NK-92 (cell line): ENCODE data around the gene CYP1A1.
"Not testable (repeated sequence)": the region's sequence is repeated elsewhere in the genome, so short reads cannot be mapped to it uniquely, and the experiment has no call there.

Source experiments
- DNase-seq: peaks from one replicate; lab custom pipeline; 2025; ENCODE audit not compliant: unreplicated experiment; lab: John Stamatoyannopoulos, UW

The CYP1A1 gene

GRCh38 chr15:74738239-74738638, 12.9 kb upstream of the CYP1A1 start:
- not testable (repeated sequence) for DNase-seq

- DNase-seq = no peak
Observed at GRCh38 chr15:74735305-74735704, 10.0 kb upstream of the CYP1A1 start.

GRCh38 chr15:74733269-74733668, 7.9 kb upstream of the CYP1A1 start:
- no peak for DNase-seq

GRCh38 chr15:74732846-74733245, 7.5 kb upstream of the CYP1A1 start:
- DNase-seq = no peak

- no peak for DNase-seq
Observed at GRCh38 chr15:74730619-74731316, 5.4 kb upstream of the CYP1A1 start.

GRCh38 chr15:74729372-74729771, 4.0 kb upstream of the CYP1A1 start:
- DNase-seq = not testable (repeated sequence)

GRCh38 chr15:74728699-74729098, 3.4 kb upstream of the CYP1A1 start:
- not testable (repeated sequence) for DNase-seq

- DNase-seq = no peak
Observed at GRCh38 chr15:74727727-74728126, 2.4 kb upstream of the CYP1A1 start.

GRCh38 chr15:74726774-74727164, 1.4 kb upstream of the CYP1A1 start:
- no peak for DNase-seq

GRCh38 chr15:74725845-74726773, 781 bp upstream of the CYP1A1 start:
- DNase-seq = no peak

- DNase-seq = no peak
Observed at GRCh38 chr15:74724570-74725224, 631 bp downstream of the CYP1A1 start.

GRCh38 chr15:74723754-74724334, 1.5 kb downstream of the CYP1A1 start:
- no peak for DNase-seq

GRCh38 chr15:74723187-74723586, 2.1 kb downstream of the CYP1A1 start:
- no peak for DNase-seq

GRCh38 chr15:74722591-74722990, 2.7 kb downstream of the CYP1A1 start:
- no peak for DNase-seq

- DNase-seq = no peak
Observed at GRCh38 chr15:74716651-74717050, 8.7 kb downstream of the CYP1A1 start.

- no peak for DNase-seq
Observed at GRCh38 chr15:74712311-74712710, 13.0 kb downstream of the CYP1A1 start.

GRCh38 chr15:74710319-74711094, 14.8 kb downstream of the CYP1A1 start:
- no peak for DNase-seq

- DNase-seq = no peak
Observed at GRCh38 chr15:74709892-74710291, 15.4 kb downstream of the CYP1A1 start.

- no peak for DNase-seq
Observed at GRCh38 chr15:74709011-74709410, 16.3 kb downstream of the CYP1A1 start.

GRCh38 chr15:74696808-74697207, 28.5 kb downstream of the CYP1A1 start:
- no peak for DNase-seq

GRCh38 chr15:74696398-74696729, 29.0 kb downstream of the CYP1A1 start:
- no peak for DNase-seq
